Neural progenitor cell (in vitro differentiated cells): ENCODE results near the gene C12orf60.

Experiments used
- EZH2 ChIP-seq: fragments of 200-600 bp; sonication (generic); IDR thresholded peaks from 2 replicates; pipeline ENCODE4 v1.6.1; 2017; ENCODE audit warnings: antibody characterized with exemption, mild to moderate bottlenecking, moderate library complexity
- EZH2phosphoT487 ChIP-seq: fragments of 200-600 bp; sonication (generic); IDR thresholded peaks from 2 replicates; pipeline ENCODE4 v1.6.1; 2017; ENCODE audit warnings: antibody characterized with exemption
- TF ChIP-seq, protein P1 (sequence below): fragments of 200-600 bp; sonication (generic); IDR thresholded peaks from 2 replicates; pipeline ENCODE4 v1.5.1; 2017; ENCODE audit warnings: antibody characterized with exemption, mild to moderate bottlenecking

DNA sequence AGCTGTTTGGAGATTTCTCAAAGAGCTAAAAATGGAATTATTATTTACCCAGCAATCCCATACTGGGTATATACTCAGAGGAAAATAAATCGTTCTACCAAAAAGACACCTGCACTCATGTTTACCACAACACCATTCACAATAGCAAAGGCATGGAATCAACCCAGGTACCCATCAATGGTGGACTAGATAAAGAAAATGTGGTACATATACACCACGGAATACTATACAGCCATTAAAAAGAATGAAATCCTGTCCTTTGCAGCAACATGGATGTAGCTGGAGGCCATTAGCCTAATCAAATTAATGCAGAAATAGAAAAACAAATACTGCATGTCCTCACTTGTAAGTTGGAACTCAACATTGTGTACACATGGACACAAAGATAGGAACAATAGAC is 38.1 kb upstream of the C12orf60 start:
- TF ChIP-seq, protein P1, sequence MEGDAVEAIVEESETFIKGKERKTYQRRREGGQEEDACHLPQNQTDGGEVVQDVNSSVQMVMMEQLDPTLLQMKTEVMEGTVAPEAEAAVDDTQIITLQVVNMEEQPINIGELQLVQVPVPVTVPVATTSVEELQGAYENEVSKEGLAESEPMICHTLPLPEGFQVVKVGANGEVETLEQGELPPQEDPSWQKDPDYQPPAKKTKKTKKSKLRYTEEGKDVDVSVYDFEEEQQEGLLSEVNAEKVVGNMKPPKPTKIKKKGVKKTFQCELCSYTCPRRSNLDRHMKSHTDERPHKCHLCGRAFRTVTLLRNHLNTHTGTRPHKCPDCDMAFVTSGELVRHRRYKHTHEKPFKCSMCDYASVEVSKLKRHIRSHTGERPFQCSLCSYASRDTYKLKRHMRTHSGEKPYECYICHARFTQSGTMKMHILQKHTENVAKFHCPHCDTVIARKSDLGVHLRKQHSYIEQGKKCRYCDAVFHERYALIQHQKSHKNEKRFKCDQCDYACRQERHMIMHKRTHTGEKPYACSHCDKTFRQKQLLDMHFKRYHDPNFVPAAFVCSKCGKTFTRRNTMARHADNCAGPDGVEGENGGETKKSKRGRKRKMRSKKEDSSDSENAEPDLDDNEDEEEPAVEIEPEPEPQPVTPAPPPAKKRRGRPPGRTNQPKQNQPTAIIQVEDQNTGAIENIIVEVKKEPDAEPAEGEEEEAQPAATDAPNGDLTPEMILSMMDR = no peak
- TF ChIP-seq EZH2phosphoT487 (no peak), EZH2 (no peak)
